ENCODE data around the gene MED4. TPM values are rescaled to one million over a fixed set of nuclear protein-coding genes. Genes with fewer than 3 reads are reported as not detected.

MED4 gene
- total RNA-seq, 1 donor: 27.2 TPM

DNA sequence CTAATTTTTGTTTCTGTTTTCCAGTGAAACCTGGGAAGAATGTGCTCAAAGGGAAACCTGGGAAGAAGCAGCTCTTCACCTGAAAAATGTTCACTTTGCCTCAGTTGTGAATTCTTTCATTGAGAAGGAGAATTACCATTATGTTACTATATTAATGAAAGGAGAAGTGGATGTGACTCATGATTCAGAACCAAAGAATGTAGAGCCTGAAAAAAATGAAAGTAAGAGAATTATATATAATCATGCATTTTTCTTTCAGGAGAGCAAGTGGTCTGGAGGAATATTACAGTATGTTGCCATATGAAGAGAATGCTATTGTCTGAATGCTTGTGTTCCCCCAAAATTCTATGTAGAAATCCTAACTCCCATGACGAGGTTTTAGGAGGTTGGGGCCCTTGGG is 54.0 kb downstream of the MED4 start:
- no peak for DNase-seq (ENCODE audit: low read depth)
- no peak overlapping the region for H3K4me3 ChIP-seq (ENCODE audit: low read depth, low read length)
- no peak for TF ChIP-seq CTCF (IDR thresholded peaks at IDR 0.05; ENCODE audit: insufficient read depth, low read depth, low read length)

DNA sequence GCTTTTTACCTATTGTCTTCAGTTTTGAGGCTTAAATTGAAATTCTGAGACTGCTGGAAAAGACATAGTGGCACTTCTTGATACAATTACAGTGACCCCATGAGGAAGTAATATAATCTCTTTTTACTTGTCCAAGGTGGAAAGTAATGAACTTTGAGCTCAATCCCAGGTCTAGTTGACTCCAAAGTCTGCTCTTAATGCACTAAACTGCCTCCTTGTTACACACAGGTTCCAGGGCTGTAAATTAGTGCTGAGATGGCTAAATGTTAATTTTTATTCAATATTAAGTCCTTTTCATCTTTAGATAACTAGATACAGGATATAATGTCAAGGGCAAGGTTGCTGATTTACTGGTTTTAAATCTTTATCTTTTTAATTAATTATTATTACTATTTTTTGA is 54.9 kb downstream of the MED4 start:
- H3K4me3 ChIP-seq (ENCODE audit: low read depth, low read length): no peak overlapping the region
- no peak for TF ChIP-seq CTCF (IDR thresholded peaks at IDR 0.05; ENCODE audit: insufficient read depth, low read depth, low read length)
- no peak for DNase-seq (ENCODE audit: low read depth)

DNA sequence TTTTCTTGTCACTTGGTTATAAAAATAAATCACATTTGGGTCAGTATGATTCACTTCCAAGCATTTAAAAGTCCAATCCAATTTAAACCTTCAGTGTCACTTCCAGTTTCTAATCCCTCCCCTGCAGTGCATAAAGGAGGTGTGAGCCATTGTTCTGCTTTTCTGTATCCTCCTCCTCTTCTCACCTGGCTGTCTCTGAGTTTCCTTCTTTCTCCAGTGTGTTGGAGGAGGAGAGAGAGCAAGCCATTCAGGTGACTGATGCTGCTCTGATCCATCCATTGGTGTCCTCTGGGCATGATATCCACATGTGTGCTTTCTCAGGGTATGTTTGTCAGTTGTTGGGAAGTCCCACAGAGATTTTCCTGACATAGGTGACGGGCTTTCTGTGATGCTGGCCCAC is 56.1 kb downstream of the MED4 start:
- TF ChIP-seq CTCF (IDR thresholded peaks at IDR 0.05; ENCODE audit: insufficient read depth, low read depth, low read length): no peak
- no peak overlapping the region for H3K4me3 ChIP-seq (ENCODE audit: low read depth, low read length)
- no peak for DNase-seq (ENCODE audit: low read depth)

GRCh38 chr13:48037346-48038173 is 57.3 kb downstream of the MED4 start, which contains the start of gene NUDT15:
Gene NUDT15, plus strand, starts transcription at chr13:48037726. Its CDS starts 21 bp downstream, at chr13:48037747.
- TF ChIP-seq CTCF (IDR thresholded peaks at IDR 0.05; ENCODE audit: insufficient read depth, low read depth, low read length): peak; percentile 99
- DNase-seq (ENCODE audit: low read depth): peak; percentile 97
- peak within 1 kb of the TSS; percentile 91 for H3K4me3 ChIP-seq (ENCODE audit: low read depth, low read length)

DNA sequence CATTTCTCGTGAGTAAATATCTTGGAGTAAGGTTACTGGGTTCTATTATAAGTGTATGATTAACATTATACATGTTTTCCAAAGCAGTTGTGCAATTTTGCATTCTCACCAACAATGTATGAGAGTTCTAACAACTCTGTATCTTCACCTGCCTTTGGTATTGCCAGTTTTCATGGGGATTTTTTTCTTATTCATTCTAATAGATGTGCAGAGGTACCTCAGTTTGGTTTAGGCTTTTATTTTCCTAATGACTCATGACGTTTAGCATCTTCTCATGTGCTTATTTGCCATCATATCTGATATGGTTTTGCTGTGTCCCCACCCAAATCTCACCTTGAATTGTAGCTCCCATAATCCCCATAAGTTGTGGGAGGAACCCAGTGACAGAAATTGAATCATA is 65.0 kb downstream of the MED4 start:
- no peak overlapping the region for H3K4me3 ChIP-seq (ENCODE audit: low read depth, low read length)
- no peak for DNase-seq (ENCODE audit: low read depth)
- no peak for TF ChIP-seq CTCF (IDR thresholded peaks at IDR 0.05; ENCODE audit: insufficient read depth, low read depth, low read length)

GRCh38 chr13:48028066-48028465 is 66.8 kb downstream of the MED4 start:
- DNase-seq (ENCODE audit: low read depth): no peak
- no peak for TF ChIP-seq CTCF (IDR thresholded peaks at IDR 0.05; ENCODE audit: insufficient read depth, low read depth, low read length)
- H3K4me3 ChIP-seq (ENCODE audit: low read depth, low read length): no peak overlapping the region

Small RNA genes lying within 50 kb of the gene (small RNA-seq; reads per million reads assigned to genes)
- gene POLR2KP2: not detected

Other genes with a start within 250 kb of the MED4 start
- 50.9 and 59.2 TPM in 2 replicates for gene SUCLA2, start 93.8 kb downstream of the MED4 start, total RNA-seq
- 14.5 and 23.7 TPM in 2 replicates for gene NUDT15, start 57.4 kb downstream of the MED4 start, total RNA-seq
- 112 and 122 TPM in 2 replicates for gene ITM2B, start 138.1 kb upstream of the MED4 start, total RNA-seq
- gene RB1, start 208.6 kb upstream of the MED4 start, total RNA-seq: 35.8 and 50.5 TPM in 2 replicates

All from fibroblast of villous mesenchyme (primary cell).